ENCODE results near the gene SP4. TPM values are rescaled to one million over a fixed set of nuclear protein-coding genes. Genes with fewer than 3 reads are reported as not detected.

SP4 gene
- total and polyA plus RNA-seq, 8 donors: 4.3 to 10.7 (median 9.2) TPM

GRCh38 chr7:21414795-21415393 lies 13.0 kb upstream of the SP4 start:
- DNase-seq: no peak
- ATAC-seq: no peak
- TF ChIP-seq CTCF (IDR thresholded peaks at IDR 0.05): no peak
- no peaks in the 10 kb centered on the region for H3K27me3 ChIP-seq
- intact Hi-C loops (cut with DNase I): no loop called here
- no peak overlapping the region for H3K4me3 ChIP-seq
- H3K36me3 ChIP-seq: no peaks in the 10 kb centered on the region
- H3K4me1 ChIP-seq: no peaks in the 10 kb centered on the region
- no peaks in the 10 kb centered on the region for H3K9me3 ChIP-seq
- H3K27ac ChIP-seq: no peak overlapping the region

- Histone ChIP-seq H3K27me3 (no peaks in the 10 kb centered on the region), H3K36me3 (no peaks in the 10 kb centered on the region), H3K9me3 (no peaks in the 10 kb centered on the region), H3K27ac (no peak overlapping the region), H3K4me1 (no peaks in the 10 kb centered on the region), H3K4me3 (no peak overlapping the region)
- intact Hi-C loops (cut with DNase I): no loop called here
- ATAC-seq: no peak
- TF ChIP-seq CTCF (IDR thresholded peaks at IDR 0.05): no peak
- no peak for DNase-seq
These were observed 10.2 kb upstream of the SP4 start for GRCh38 chr7:21417647-21418046.

- no peak overlapping the region for H3K27ac ChIP-seq
- no peaks in the 10 kb centered on the region for H3K27me3 ChIP-seq
- intact Hi-C loops (cut with DNase I): no loop called here
- no peaks in the 10 kb centered on the region for H3K9me3 ChIP-seq
- no peak for DNase-seq
- H3K4me1 ChIP-seq: peaks cover 7 to 8% of the 10 kb centered on the region in 2 donors
- H3K4me3 ChIP-seq: no peak overlapping the region
- H3K36me3 ChIP-seq: no peaks in the 10 kb centered on the region
- no peak for ATAC-seq
- TF ChIP-seq CTCF (IDR thresholded peaks at IDR 0.05): no peak
These were observed 5.1 kb upstream of the SP4 start for GRCh38 chr7:21422751-21423150.

- peaks cover 7 to 27% of the 10 kb centered on the region in 2 donors for H3K4me1 ChIP-seq
- TF ChIP-seq CTCF (IDR thresholded peaks at IDR 0.05): no peak
- intact Hi-C loops (cut with DNase I): no loop called here
- no peaks in the 10 kb centered on the region for H3K36me3 ChIP-seq
- DNase-seq (no peak), ATAC-seq (no peak)
- H3K27ac ChIP-seq: no peak overlapping the region
- H3K27me3 ChIP-seq: no peaks in the 10 kb centered on the region
- no peaks in the 10 kb centered on the region for H3K9me3 ChIP-seq
- no peak overlapping the region for H3K4me3 ChIP-seq
These were observed 2.6 kb upstream of the SP4 start for GRCh38 chr7:21425290-21425689.

- H3K36me3 ChIP-seq: no peaks in the 10 kb centered on the region
- H3K9me3 ChIP-seq: no peaks in the 10 kb centered on the region
- H3K4me3 ChIP-seq: peak overlapping the region; percentile 32 to 82
- DNase-seq (peak in 1 of 4 donors; percentile 100), ATAC-seq (no peak)
- intact Hi-C loops (cut with DNase I): no loop called here
- no peaks in the 10 kb centered on the region for H3K27me3 ChIP-seq
- TF ChIP-seq CTCF (IDR thresholded peaks at IDR 0.05): no peak
- peak overlapping the region in 1 of 2 donors; percentile 98 for H3K27ac ChIP-seq
- peaks cover 7 to 38% of the 10 kb centered on the region in 2 donors for H3K4me1 ChIP-seq
These were observed 1.3 kb upstream of the SP4 start for GRCh38 chr7:21426286-21427181.
